Mesendoderm (in vitro differentiated cells): ENCODE data around the gene SRGAP1.

Source experiments
- DNase-seq: peaks from one replicate; pipeline ENCODE4 v3.0.0; 2013
- H2AK5ac ChIP-seq: 2 replicates; pipeline ENCODE4 v1.6.1; 2013; ENCODE audit warnings: low read length, inconsistent platforms
- H2BK120ac ChIP-seq: 2 replicates; pipeline ENCODE4 v1.6.1; 2013; ENCODE audit warnings: low read depth, mild to moderate bottlenecking, low read length, moderate library complexity, mixed read lengths
- H2BK15ac ChIP-seq: replicated peaks from 2 replicates; pipeline ENCODE4 v1.6.1; 2013; ENCODE audit warnings: low read depth, mild to moderate bottlenecking, moderate library complexity
- H2BK5ac ChIP-seq: 2 replicates; pipeline ENCODE4 v1.6.1; 2013; ENCODE audit warnings: low read length, inconsistent platforms
- H3K18ac ChIP-seq: 2 replicates; pipeline ENCODE4 v1.6.1; 2013; ENCODE audit warnings: mild to moderate bottlenecking, low read length, mixed read lengths
- H3K23ac ChIP-seq: one replicate; pipeline ENCODE4 v1.6.1; 2013; ENCODE audit warnings: low read length
- H3K27ac ChIP-seq: 2 replicates; pipeline ENCODE4 v1.5.1; 2013; ENCODE audit warnings: low read depth, mild to moderate bottlenecking, inconsistent platforms, low read length, moderate library complexity
- H3K27me3 ChIP-seq: 2 replicates; pipeline ENCODE4 v1.6.1; 2013; ENCODE audit warnings: low read length, control low read depth, mild to moderate bottlenecking, inconsistent platforms; ENCODE audit not compliant: insufficient read depth, poor library complexity
- H3K36me3 ChIP-seq: 2 replicates; pipeline ENCODE4 v1.6.1; 2013; ENCODE audit warnings: low read length, inconsistent platforms; ENCODE audit not compliant: control insufficient read depth, insufficient read depth
- H3K4ac ChIP-seq: one replicate; pipeline ENCODE4 v1.6.1; 2013; ENCODE audit warnings: low read depth, mild to moderate bottlenecking, low read length, moderate library complexity
- H3K4me1 ChIP-seq: 2 replicates; pipeline ENCODE4 v1.6.1; 2013; ENCODE audit warnings: low read depth, low read length, inconsistent platforms; ENCODE audit not compliant: control insufficient read depth
- H3K4me2 ChIP-seq: 2 replicates; pipeline ENCODE4 v1.6.1; 2013; ENCODE audit warnings: low read length
- H3K4me3 ChIP-seq: 2 replicates; pipeline ENCODE4 v1.5.1; 2013; ENCODE audit warnings: mild to moderate bottlenecking, low read length
- H3K56ac ChIP-seq: one replicate; pipeline ENCODE4 v1.6.1; 2013; ENCODE audit warnings: low read length
- H3K79me1 ChIP-seq: 2 replicates; pipeline ENCODE4 v1.6.1; 2013; ENCODE audit warnings: low read length, inconsistent platforms
- H3K79me2 ChIP-seq: 2 replicates; pipeline ENCODE4 v1.6.1; 2013; ENCODE audit warnings: mild to moderate bottlenecking, low read length; ENCODE audit not compliant: control insufficient read depth, insufficient read depth
- H3K9ac ChIP-seq: 2 replicates; pipeline ENCODE4 v1.6.1; 2013; ENCODE audit warnings: low read length, inconsistent platforms
- H4K5ac ChIP-seq: one replicate; pipeline ENCODE4 v1.6.1; 2013; ENCODE audit warnings: low read length
- H4K8ac ChIP-seq: one replicate; pipeline ENCODE4 v1.6.1; 2013; ENCODE audit warnings: low read depth, mild to moderate bottlenecking, control low read depth, low read length, moderate library complexity
- WGBS: extraction: QIAGEN DNeasy Blood & Tissue Kit; methylation state at CpG from one replicate; pipeline ENCODE4 v1.1.7; 2013; ENCODE audit warnings: low lambda C conversion rate, missing lambda C conversion rate; ENCODE audit not compliant: insufficient coverage; ENCODE audit errors: extremely low coverage; 5-methylcytosine and 5-hydroxymethylcytosine counted together

The SRGAP1 gene

DNA sequence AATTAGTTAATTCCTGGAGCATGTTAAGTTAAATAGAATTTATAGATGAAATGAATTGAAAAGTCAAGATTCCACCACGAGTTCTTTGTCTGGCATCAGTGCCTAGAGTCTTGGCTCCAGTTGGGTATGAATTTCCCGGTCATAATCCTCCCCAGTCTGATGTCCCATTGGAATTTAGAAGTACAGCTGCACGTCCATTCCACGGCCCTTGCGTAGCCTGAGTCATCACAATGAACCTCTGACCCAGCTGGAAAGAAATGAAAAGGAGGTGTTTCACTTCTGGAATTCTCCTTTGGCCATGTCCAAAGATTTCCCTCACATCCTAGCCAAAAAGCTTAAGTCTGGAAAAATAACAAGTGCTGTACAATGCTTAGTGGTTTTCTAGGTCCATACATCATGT, 254.9 kb downstream of the SRGAP1 start:
- Histone ChIP-seq H3K18ac (no peak overlapping the region), H3K4me2 (no peak overlapping the region), H3K23ac (no peak overlapping the region), H3K9ac (no peak overlapping the region), H3K79me2 (no peaks in the 10 kb centered on the region), H3K4ac (no peak overlapping the region), H2BK120ac (no peak overlapping the region), H2BK15ac (no peak overlapping the region), H3K27me3 (no peaks in the 10 kb centered on the region), H2BK5ac (no peak overlapping the region), H3K36me3 (no peaks in the 10 kb centered on the region), H2AK5ac (no peak overlapping the region), H3K56ac (no peak overlapping the region), H3K27ac (no peak overlapping the region), H3K4me3 (no peak overlapping the region), H3K4me1 (no peaks in the 10 kb centered on the region), H4K5ac (no peak overlapping the region), H4K8ac (no peak overlapping the region), H3K79me1 (no peaks in the 10 kb centered on the region)
- DNase-seq: no peak
- WGBS: no CpG with 5 or more reads among the region's 5 CpGs

DNA sequence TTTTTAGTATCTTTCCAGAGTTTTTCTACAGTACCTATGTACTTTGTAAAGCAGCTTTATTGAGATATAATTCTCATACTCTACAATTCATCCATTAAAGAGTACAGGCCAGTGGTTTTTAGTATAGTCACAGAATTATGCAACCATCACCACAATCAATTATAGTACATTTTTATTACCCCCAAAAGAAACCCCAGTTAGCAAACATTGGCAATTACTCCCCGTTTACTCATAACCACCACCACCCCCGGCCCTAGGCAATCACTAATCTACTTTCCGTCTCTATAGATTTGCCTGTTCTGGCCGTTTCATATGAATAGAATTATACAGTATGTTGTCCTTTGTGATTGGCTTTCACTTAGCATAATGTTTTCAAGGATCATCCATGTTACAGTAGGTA, 257.8 kb downstream of the SRGAP1 start:
- Histone ChIP-seq H3K27me3 (no peaks in the 10 kb centered on the region), H4K8ac (no peak overlapping the region), H3K79me1 (no peaks in the 10 kb centered on the region), H3K4me3 (no peak overlapping the region), H3K23ac (no peak overlapping the region), H3K18ac (no peak overlapping the region), H3K9ac (no peak overlapping the region), H2BK15ac (no peak overlapping the region), H3K4me2 (no peak overlapping the region), H3K27ac (no peak overlapping the region), H3K79me2 (no peaks in the 10 kb centered on the region), H4K5ac (no peak overlapping the region), H3K4ac (no peak overlapping the region), H3K36me3 (no peaks in the 10 kb centered on the region), H2BK120ac (no peak overlapping the region), H3K56ac (no peak overlapping the region), H2BK5ac (no peak overlapping the region), H3K4me1 (no peaks in the 10 kb centered on the region), H2AK5ac (no peak overlapping the region)
- WGBS: no CpG with 5 or more reads among the region's 4 CpGs
- DNase-seq: no peak

DNA sequence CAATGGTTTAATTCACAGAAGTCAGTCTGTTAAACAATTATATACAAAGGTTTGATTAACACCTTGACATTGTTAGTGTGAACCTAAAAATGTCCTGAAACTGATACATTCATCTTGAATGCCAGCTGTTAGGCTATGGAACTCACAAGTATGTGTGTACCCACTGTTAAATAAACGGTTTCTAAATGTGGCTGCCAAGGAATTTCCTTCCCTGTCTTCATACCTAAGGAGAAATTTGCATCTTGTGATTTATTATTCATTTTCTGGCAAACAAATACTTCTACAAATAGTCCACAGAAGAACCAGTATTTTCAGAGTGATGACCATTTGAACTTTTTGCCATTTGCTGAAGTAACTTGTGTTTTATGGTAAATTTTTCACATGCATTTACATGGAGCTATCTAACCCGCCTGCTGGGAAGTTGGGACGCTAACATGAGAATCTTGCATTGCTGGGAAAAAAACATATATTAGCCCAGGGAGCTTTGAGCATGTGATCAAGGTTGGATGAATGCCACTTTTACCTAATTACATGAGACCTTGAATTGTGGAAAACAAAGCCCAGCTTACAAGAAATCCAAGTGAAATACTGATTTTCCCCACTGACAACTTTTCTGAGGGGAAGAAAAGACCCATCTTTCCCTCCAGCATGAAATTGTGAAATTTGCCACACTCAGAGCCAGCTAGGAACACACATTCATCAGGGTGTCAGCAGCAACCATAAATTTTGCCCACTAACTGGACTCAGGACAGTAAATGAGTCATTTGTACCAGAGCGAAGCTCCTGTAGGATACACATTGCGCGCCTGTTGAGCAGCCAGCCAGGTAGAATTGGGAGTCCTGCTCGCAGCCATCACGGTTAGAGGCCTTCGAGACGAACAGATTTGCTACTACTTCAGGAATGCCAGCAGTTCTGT, 259.6 kb downstream of the SRGAP1 start:
- no peak overlapping the region for H3K56ac ChIP-seq
- H2BK15ac ChIP-seq: no peak overlapping the region
- no peak overlapping the region for H4K5ac ChIP-seq
- H3K4me2 ChIP-seq: no peak overlapping the region
- no peak overlapping the region for H2AK5ac ChIP-seq
- no peak overlapping the region for H2BK120ac ChIP-seq
- no peak overlapping the region for H3K23ac ChIP-seq
- no peaks in the 10 kb centered on the region for H3K79me2 ChIP-seq
- no peak overlapping the region for H2BK5ac ChIP-seq
- no peaks in the 10 kb centered on the region for H3K4me1 ChIP-seq
- no peak overlapping the region for H3K9ac ChIP-seq
- H3K18ac ChIP-seq: no peak overlapping the region
- WGBS: no CpG with 5 or more reads among the region's 10 CpGs
- H3K27me3 ChIP-seq: no peaks in the 10 kb centered on the region
- no peaks in the 10 kb centered on the region for H3K36me3 ChIP-seq
- H3K27ac ChIP-seq: no peak overlapping the region
- H3K4me3 ChIP-seq: no peak overlapping the region
- H4K8ac ChIP-seq: no peak overlapping the region
- no peak for DNase-seq
- H3K4ac ChIP-seq: no peak overlapping the region
- no peaks in the 10 kb centered on the region for H3K79me1 ChIP-seq

DNA sequence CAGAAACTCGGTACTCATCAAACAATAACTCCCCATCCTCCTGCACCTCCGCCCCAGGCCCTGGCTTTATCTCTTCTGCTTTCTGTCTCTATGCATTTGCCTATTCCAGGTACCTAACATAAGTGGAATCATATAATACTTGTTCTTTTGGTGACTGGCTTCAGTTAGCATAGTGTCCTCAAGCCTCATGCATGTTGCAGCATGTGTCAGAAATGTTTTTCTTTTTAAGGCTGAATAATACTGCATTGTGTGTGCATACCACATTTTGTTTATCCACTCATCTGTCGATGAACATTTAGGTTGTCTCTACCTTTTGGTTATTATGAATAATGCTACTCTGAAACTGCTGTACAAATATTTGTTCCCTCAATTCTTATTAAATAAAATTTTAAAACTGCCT, 260.5 kb downstream of the SRGAP1 start:
- Histone ChIP-seq H3K18ac (no peak overlapping the region), H3K56ac (no peak overlapping the region), H3K79me1 (no peaks in the 10 kb centered on the region), H4K5ac (no peak overlapping the region), H3K4me2 (no peak overlapping the region), H3K4me1 (no peaks in the 10 kb centered on the region), H3K27ac (no peak overlapping the region), H3K4me3 (no peak overlapping the region), H2AK5ac (no peak overlapping the region), H3K23ac (no peak overlapping the region), H3K9ac (no peak overlapping the region), H3K36me3 (no peaks in the 10 kb centered on the region), H3K79me2 (no peaks in the 10 kb centered on the region), H2BK15ac (no peak overlapping the region), H4K8ac (no peak overlapping the region), H2BK5ac (no peak overlapping the region), H3K4ac (no peak overlapping the region), H2BK120ac (no peak overlapping the region), H3K27me3 (no peaks in the 10 kb centered on the region)
- no peak for DNase-seq
- WGBS: no CpG with 5 or more reads among the region's 3 CpGs

DNA sequence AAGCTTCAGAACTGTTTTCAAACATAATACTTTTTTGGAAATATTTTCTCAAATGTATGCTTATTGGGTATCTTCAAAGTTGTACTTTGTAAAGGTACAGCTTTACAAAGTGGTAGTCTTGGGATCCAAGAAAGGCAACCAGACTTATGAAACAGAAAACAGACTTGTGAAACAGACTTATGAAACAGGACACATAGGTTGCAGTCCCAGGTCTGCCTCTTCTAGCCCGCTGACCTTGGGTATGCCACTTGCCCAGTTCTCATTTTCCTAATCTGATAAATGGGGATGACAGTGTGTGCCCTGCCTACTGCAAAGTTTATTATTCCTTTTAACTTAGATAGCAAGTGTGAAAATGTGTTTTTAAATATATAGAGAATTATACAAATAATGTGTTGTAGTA, 263.3 kb downstream of the SRGAP1 start:
- DNase-seq: no peak

DNA sequence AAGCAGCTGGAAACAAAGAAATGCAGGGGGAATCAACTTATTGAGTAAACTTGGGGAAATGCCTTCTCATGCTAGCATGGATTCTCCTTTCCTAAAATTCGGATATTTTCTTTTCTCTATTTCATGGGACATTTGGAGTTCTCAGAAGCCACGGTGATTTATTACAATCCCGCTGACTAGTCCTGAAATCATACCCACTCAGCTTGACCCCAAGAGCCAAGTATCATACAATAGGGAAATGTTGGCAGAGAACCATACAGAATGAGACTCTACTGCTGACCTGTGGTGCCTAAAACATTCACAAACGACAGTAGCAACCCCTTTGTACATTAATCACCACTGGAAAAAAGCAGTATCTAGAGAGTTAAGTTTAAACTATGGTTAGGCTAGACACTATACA, 265.2 kb downstream of the SRGAP1 start:
- no peak overlapping the region for H2AK5ac ChIP-seq

More for the DNA sequence above, 263.3 kb downstream of the SRGAP1 start:
- Histone ChIP-seq H3K56ac (no peak overlapping the region), H3K4ac (no peak overlapping the region), H3K27ac (no peak overlapping the region), H3K79me2 (no peaks in the 10 kb centered on the region), H3K23ac (no peak overlapping the region), H4K5ac (no peak overlapping the region), H3K4me3 (no peak overlapping the region), H3K9ac (no peak overlapping the region), H2BK5ac (no peak overlapping the region), H3K4me1 (no peaks in the 10 kb centered on the region), H3K18ac (no peak overlapping the region), H2AK5ac (no peak overlapping the region), H3K36me3 (no peaks in the 10 kb centered on the region), H3K79me1 (no peaks in the 10 kb centered on the region), H2BK120ac (no peak overlapping the region), H3K4me2 (no peak overlapping the region), H4K8ac (no peak overlapping the region), H3K27me3 (no peaks in the 10 kb centered on the region), H2BK15ac (no peak overlapping the region)
- no CpG with 5 or more reads among the region's 1 CpG for WGBS

More for the DNA sequence above, 265.2 kb downstream of the SRGAP1 start:
- H3K18ac ChIP-seq: no peak overlapping the region
- no peak overlapping the region for H2BK15ac ChIP-seq
- H3K4me2 ChIP-seq: no peak overlapping the region
- H3K23ac ChIP-seq: no peak overlapping the region
- H3K4me1 ChIP-seq: no peaks in the 10 kb centered on the region
- H3K79me1 ChIP-seq: no peaks in the 10 kb centered on the region
- H2BK5ac ChIP-seq: no peak overlapping the region
- WGBS: no CpG with 5 or more reads among the region's 4 CpGs
- no peak overlapping the region for H3K56ac ChIP-seq
- H3K9ac ChIP-seq: no peak overlapping the region
- H3K4me3 ChIP-seq: no peak overlapping the region
- no peak overlapping the region for H2BK120ac ChIP-seq
- no peak for DNase-seq
- H4K5ac ChIP-seq: no peak overlapping the region
- H3K36me3 ChIP-seq: no peaks in the 10 kb centered on the region
- H3K4ac ChIP-seq: no peak overlapping the region
- H3K27ac ChIP-seq: no peak overlapping the region
- no peaks in the 10 kb centered on the region for H3K79me2 ChIP-seq
- H4K8ac ChIP-seq: no peak overlapping the region
- H3K27me3 ChIP-seq: no peaks in the 10 kb centered on the region
